Measurements from ENCODE around the gene DNA2. TPM values are rescaled to one million over a fixed set of nuclear protein-coding genes. Genes with fewer than 3 reads are reported as not detected.

Gene DNA2
- polyA plus RNA-seq, 1 of the 3 experiments (the other 2 are of a cell fraction) = 2.5 TPM

- TF ChIP-seq MAX (IDR thresholded peaks at IDR 0.05; ENCODE audit: low read depth) = no peak
Measured at GRCh38 chr10:68419376-68419775, 52.4 kb downstream of the DNA2 start (continued).

- CTCF ChIA-PET = interaction anchor here (1.4 kb wide), 1 partner anchor 25 kb away, joined by 3 read pairs; no protein-coding TSS in a partner anchor
- POLR2A ChIA-PET = no interaction called here
- Histone ChIP-seq H3F3A (replicated peaks; ENCODE audit: insufficient read depth) (peaks cover 6% of the 10 kb centered on the region), H3K36me3 (replicated peaks in 1 of 2; ENCODE audit: control insufficient read depth in 1 of 2, insufficient read depth in 2 of 2, low read length in 1 of 2) (peaks cover 0 to 8% of the 10 kb centered on the region in 2 experiments), H3K27me3 (ENCODE audit: insufficient read depth) (no peaks in the 10 kb centered on the region), H3K4me3 (ENCODE audit: low read depth in 2 of 2, low read length in 1 of 2) (no peak overlapping the region), H3K4me1 (ENCODE audit: control insufficient read depth in 1 of 2, insufficient read depth in 2 of 2, low read depth in 1 of 2, low read length in 1 of 2) (peaks cover 0 to 5% of the 10 kb centered on the region in 2 experiments; a peak in 2 of 4 replicates), H3K9me3 (no peaks in the 10 kb centered on the region), H4K20me1 (ENCODE audit: insufficient read depth) (peaks cover 11% of the 10 kb centered on the region), H3K9me2 (no peaks in the 10 kb centered on the region), H2AFZ (ENCODE audit: low read depth) (no peak overlapping the region), H3K27ac (ENCODE audit: low read depth in 2 of 2, low read length in 1 of 2) (no peak overlapping the region), H3K4me2 (no peak overlapping the region), H3K79me2 (ENCODE audit: insufficient read depth) (peaks cover 30% of the 10 kb centered on the region), H3K9ac (no peak overlapping the region)
- 93% methylated on average over 2 of the region's 2 CpGs for WGBS (ENCODE audit: low lambda C conversion rate)
- TF ChIP-seq SIN3A (IDR thresholded peaks at IDR 0.05; ENCODE audit: borderline replicate concordance, low read depth, low read length) (no peak), EP300 (IDR thresholded peaks at IDR 0.05; ENCODE audit: borderline replicate concordance in 1 of 2, low read depth in 1 of 2, low read length in 1 of 2) (no peak), NFIC (IDR thresholded peaks at IDR 0.05; ENCODE audit: borderline replicate concordance) (no peak), GABPA (IDR thresholded peaks at IDR 0.05; ENCODE audit: low read depth) (no peak), SMC3 (IDR thresholded peaks at IDR 0.05; ENCODE audit: low read depth, low read length) (no peak), FOXJ3 (CRISPR knock-in tag; IDR thresholded peaks at IDR 0.05) (no peak), NRF1 (IDR thresholded peaks at IDR 0.05; ENCODE audit: low read depth, low read length) (no peak)
- no peak for DNase-seq
Measured at GRCh38 chr10:68408898-68409518, 62.8 kb downstream of the DNA2 start.

GRCh38 chr10:68406815-68407548 lies 64.8 kb downstream of the DNA2 start, which contains the start of gene RUFY2:
Gene RUFY2 (minus strand): TSS chr10:68407277. CDS start chr10:68407189, 88 bp downstream.
- Histone ChIP-seq H3K9me3 (no peaks in the 10 kb centered on the region), H4K20me1 (ENCODE audit: insufficient read depth) (peaks cover 20% of the 10 kb centered on the region), H3F3A (replicated peaks; ENCODE audit: insufficient read depth) (peaks cover 6% of the 10 kb centered on the region), H2AFZ (ENCODE audit: low read depth) (peak within 1 kb of the TSS; percentile 98), H3K4me2 (peak within 1 kb of the TSS; percentile 73), H3K79me2 (ENCODE audit: insufficient read depth) (peaks cover 50% of the 10 kb centered on the region), H3K36me3 (replicated peaks in 1 of 2; ENCODE audit: control insufficient read depth in 1 of 2, insufficient read depth in 2 of 2, low read length in 1 of 2) (peaks cover 0 to 8% of the 10 kb centered on the region in 2 experiments), H3K9me2 (no peaks in the 10 kb centered on the region), H3K27ac (ENCODE audit: low read depth in 2 of 2, low read length in 1 of 2) (peak within 1 kb of the TSS; percentile 88 to 89), H3K27me3 (ENCODE audit: insufficient read depth) (no peaks in the 10 kb centered on the region), H3K4me3 (ENCODE audit: low read depth in 2 of 2, low read length in 1 of 2) (peak within 1 kb of the TSS; percentile 79 to 94), H3K9ac (peak within 1 kb of the TSS; percentile 98), H3K4me1 (ENCODE audit: control insufficient read depth in 1 of 2, insufficient read depth in 2 of 2, low read depth in 1 of 2, low read length in 1 of 2) (peaks cover 0 to 5% of the 10 kb centered on the region in 2 experiments; a peak in 2 of 4 replicates)
- POLR2A ChIA-PET = interaction anchor here (0.7 to 2.1 kb wide), 4 partner anchors 9 to 494 kb away, joined by 3 to 6 read pairs (median 4); partner anchors contain the start of genes HNRNPH3 and STOX1
- DNase-seq = peak; percentile 96
- CTCF ChIA-PET = interaction anchor here (0.6 to 1.5 kb wide), 20 partner anchors 13 to 524 kb away, joined by 3 to 10 read pairs (median 3); no protein-coding TSS in a partner anchor
- 0% methylated on average over 10 of the region's 79 CpGs for WGBS (ENCODE audit: low lambda C conversion rate)
- TF ChIP-seq MAX (IDR thresholded peaks at IDR 0.05; ENCODE audit: low read depth) (0 out of 2 replicates have a peak, but pooled peaks have one; percentile 36), CTCF (IDR thresholded peaks at IDR 0.05) (peak; percentile 33; the same call in 1 of the 2 replicates), YY1 (IDR thresholded peaks at IDR 0.05; ENCODE audit: low read depth) (peak; percentile 31; the same call in 1 of the 2 replicates), NFIC (IDR thresholded peaks at IDR 0.05; ENCODE audit: borderline replicate concordance) (no peak), POLR2AphosphoS5 (IDR thresholded peaks at IDR 0.05; ENCODE audit: low read depth, low read length) (peak; percentile 78; the same call in 1 of the 2 replicates), NRF1 (IDR thresholded peaks at IDR 0.05; ENCODE audit: low read depth, low read length) (no peak)
